ENCODE measurements around the gene STXBP1. TPM values are rescaled to one million over a fixed set of nuclear protein-coding genes. Genes with fewer than 3 reads are reported as not detected.

Gene STXBP1
- total RNA-seq, 1 experiment from 2014 or later = 40.4 TPM

DNA sequence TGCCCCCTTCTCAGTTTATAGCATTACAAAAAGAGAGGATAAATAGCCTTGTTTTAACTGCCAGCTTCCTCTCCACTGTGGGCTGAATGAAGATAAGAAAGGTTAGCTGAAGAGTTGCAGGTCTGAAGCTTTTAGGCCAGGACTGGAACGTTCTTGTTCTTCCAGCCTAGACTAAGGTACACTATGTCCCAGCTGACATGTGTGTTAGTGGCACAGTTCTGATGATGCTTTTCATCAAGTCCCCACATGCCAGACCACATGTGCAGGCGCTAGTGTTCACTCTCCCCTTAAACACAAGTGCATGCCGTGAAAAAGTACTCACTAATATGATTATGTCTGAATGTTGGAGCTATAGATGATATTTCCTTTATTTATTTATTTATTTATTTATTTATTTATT, 40.7 kb downstream of the STXBP1 start:
- DNase-seq (ENCODE audit: low read depth) = no peak

DNA sequence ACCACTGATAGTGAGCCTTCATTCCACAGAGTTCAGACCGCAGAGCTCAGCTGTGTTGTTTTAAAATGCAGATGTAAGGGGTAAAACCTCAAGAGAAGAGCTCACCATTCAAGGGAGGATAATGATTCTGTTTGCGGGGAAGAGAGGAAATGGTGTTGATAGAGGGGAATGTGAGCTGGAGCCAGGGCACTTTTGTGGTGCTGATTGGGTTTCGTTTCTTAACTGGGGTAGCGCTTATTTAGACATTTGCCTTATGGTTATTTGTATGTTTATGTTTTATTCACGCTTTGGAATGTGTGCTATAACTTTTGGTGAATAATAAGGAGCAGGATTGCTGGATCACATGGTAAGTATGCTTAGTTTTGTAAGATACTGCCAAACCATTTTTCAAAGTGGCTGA, 42.5 kb downstream of the STXBP1 start:
- DNase-seq (ENCODE audit: low read depth) = no peak

DNA sequence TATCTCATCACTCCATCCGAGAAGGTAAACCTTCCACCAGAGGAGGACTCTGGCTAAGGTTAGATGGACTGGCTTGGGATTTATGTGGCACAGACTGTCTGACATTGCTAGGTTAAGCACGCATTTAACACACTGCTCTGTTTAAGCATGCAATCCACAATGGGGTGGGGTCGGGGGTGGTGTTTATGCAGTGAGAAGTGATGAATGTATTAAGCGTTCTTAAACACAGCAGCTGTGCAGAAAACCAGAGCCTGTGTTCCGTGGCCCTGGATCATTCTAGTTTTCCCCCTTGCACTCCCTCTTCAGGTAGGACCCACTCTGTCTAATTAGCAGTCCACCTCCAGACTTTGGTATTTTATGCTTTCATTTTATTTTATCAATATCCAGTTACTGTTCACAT, 46.4 kb downstream of the STXBP1 start:
- DNase-seq (ENCODE audit: low read depth) = no peak

DNA sequence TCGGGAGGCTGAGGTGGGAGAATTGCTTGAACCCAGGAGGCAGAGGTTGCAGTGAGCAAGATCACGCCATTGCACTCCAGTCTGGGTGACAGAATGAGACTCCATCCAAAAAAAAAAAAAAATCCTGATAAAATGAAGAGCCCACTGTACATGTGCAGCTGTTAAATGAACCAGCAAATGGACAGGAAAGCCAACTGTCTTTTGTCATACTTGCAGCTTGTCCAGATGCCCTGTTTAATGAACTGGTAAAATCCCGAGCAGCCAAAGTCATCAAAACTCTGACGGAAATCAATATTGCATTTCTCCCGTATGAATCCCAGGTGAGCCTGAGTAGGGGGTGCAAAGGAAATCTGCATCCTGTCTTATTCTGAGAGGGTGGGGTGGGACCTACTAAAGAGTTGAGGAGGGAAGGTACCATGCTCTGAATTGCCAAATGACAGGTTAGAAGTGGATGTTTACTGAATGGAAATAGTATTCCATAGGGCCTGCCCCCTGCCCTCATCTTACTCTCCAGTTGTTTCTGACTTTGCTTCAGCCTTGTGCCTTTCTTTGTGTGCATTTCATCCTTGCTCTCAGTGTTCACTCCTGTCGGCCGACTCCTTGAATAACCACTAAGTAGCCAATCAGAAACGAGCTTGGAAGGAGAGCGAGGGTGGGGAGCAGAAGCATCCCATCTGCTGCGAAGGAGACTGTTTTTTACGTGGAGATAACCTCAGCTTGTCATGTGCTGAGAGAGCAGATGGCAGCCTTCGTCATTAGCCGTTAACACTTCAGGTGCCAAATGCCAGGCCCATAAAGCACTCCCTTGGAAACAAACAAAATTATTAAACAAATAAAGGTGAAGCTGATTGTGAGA, 49.0 kb downstream of the STXBP1 start:
- DNase-seq (ENCODE audit: low read depth) = no peak

DNA sequence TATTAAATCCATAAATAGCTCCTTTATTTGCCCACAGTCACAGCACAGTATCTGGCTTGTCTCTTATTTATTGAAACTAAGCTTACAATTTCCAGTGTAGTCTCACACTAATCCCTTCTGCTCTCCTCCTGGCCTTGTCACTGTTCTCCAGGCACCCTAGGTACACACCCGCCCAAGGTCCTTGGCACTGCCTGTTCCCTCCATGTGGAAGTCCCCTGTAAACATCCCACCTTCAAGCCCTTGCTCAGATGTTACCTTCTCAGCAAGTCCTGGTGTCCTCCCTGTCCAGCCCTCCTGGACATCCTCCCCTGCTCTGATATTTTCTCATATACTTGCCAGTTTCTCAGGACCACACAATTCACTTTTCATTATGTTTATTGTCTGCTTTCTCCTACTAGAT, 50.5 kb downstream of the STXBP1 start:
- DNase-seq (ENCODE audit: low read depth) = no peak

DNA sequence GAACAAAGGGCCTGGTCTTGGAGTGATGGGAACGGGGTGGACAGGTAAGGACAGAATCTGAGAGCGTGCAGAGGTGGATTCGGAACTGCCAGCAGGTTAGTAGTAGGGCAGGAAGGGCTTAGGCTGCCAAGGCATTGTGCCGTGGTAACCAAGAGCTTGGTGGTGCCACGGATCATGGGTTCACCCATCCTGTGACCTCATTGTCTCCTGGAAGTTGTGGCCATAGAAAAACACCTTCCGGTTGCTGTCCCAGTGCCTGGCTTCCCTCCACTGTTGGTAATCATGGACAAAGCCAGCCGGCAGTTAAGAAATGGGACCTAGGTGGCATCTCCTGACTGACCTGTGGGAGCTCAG, 52.2 kb downstream of the STXBP1 start:
- DNase-seq (ENCODE audit: low read depth) = no peak

DNA sequence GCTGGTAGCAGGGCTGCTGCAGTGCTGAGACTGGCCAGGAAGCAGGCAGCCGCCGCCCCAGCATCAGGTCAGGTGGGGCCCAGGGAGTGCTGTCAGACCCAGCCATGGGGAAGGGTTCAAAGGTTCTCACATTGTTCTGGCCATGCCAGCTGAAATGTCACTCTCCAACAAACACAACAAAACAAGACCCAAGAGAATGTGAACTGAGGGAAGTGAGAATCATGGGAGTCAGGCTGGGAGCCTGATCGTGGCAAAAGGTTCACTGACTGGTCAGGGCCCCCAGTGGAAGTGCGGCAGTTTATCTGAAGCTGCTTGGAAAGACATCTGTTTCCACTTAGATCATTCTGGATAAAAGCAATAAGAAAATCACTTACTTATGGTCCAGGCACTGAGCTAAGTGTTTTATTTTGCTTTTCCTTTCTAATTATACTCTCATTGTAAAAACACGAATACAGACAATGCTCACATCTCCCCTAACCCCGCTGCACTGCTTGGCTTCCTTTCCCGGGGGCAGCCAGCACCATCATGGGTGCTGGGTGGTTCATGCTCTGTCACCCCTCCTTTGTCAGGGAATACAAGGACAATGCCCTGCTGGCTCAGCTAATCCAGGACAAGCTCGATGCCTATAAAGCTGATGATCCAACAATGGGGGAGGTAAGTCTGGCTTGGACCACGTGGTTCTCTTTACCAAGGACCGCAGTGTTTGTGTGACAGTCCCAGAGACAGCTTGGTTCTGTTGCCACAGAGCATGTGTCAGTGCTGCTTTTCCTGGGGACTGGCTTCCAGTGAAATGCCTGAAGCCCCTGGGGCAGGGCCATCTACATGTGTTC, 52.8 kb downstream of the STXBP1 start:
- DNase-seq (ENCODE audit: low read depth) = no peak

DNA sequence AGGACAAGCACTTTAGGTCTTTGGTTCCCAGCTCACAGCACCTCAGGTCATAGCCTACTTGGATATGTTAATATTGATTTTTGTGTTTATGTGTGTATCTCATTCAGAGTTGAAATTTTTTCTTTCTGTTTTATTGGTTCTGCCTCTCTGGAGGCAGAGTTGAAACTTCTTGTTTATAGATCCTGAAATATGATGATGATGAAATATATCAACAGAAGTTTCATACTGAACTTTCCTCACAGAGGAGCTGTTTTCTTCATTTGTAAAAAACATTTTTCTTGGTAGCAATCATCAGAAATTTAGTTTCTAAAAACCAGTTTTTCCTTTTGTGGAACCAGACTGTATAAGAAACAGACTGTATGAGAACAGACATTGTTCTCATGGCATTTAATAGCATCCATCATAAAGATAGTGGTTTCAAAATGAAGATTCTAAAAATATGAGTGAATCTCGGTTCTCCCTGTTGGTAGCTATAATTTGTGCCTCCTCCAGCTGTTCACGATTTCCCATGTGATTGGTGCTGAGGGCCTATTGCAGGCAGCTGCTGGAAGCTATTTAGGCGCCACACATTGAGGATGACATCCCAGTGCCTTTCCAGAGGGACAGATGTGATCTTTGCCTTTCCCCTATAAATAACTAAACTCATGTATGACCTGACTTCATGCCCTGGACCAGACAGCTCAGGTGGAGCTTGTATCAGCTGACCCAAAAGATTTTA, 55.2 kb downstream of the STXBP1 start:
- peak; percentile 11 for DNase-seq (ENCODE audit: low read depth)

DNA sequence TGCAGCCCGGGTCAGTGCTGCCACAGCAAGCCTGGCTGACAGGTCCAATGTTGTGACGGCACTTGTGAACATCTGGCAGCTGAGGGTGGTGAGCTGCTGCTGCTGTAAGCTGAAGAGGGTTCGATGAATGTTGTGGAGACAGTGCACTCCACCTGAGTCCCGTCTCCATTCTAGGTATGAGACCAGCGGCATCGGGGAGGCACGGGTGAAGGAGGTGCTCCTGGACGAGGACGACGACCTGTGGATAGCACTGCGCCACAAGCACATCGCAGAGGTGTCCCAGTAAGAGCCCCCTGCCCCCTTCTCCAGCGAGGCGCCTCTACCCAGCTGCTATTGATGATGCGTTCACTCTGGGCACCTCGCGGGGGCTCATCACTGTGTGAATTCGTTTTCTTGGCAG, 55.8 kb downstream of the STXBP1 start:
- no peak for DNase-seq (ENCODE audit: low read depth)

DNA sequence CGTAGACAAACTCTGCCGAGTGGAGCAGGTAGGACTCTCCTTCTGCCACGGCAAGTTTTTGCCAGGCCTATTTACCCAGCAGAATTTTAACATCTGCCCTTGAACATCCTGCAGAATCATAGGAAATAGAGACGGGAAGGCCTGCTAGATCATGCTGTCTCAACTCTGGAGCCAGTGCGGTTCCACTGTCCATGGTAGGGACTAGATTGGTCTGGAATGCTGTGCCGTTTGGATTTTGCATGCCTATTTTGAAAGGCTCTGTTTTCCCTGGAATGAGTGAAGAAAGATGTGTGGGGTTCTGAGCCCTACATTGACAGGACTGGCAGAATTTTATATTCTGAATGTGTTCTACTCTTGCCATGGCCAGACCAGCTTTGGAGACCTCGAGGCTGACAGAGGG, 61.2 kb downstream of the STXBP1 start:
- DNase-seq (ENCODE audit: low read depth) = no peak

DNA sequence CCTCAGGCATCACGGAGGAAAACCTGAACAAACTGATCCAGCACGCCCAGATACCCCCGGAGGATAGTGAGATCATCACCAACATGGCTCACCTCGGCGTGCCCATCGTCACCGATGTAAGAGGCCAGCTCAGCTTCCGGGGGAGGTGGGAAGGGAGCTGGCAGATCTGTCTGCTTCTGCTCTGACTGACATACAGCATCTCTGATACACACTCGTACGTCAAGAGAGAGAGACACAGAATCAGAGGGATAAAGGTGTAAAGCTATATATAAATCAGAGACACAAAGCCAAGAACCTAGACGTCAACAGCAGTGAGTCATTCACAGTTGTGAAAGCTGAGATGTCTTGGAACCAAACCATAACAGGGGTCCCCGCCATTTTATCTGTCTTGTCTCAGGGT, 64.6 kb downstream of the STXBP1 start:
- DNase-seq (ENCODE audit: low read depth) = no peak

DNA sequence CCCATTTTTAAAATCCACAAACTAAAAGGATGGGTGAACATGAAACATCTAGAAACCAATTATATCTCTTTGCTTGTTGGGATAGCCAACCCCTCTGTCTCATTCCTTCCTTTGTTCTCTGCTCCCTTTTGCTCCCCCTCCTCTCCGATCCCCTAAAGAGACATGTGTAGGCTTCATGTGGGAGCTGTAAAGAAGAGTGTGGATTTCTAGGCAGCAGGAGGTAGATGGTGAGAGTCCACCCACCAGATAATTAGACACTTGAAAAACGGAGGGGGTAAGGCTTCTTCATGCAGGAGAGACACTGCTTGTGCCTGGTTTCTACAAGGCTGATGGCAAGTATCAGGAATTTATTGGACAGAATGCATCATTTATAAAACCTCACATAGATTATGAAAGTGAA, 67.4 kb downstream of the STXBP1 start:
- DNase-seq (ENCODE audit: low read depth) = no peak

DNA sequence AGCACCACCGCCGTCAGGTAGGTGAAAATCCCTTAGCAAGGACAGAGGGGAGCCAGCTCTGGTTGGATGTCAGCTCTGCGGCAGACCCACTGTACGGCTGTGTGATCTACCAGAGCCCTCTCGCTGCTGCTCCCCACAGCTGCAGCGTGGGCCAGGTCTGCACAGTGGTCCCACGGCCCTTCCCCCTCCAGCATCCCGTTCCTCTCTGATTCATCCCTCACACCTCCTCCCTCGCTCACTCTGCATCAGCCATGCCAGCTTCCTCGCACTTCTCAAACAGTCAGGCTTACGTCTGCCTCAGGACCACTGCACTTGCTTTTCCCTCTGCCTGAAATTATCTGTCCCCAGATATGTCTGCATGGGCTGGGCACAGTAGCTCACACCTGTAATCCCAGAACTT, 68.1 kb downstream of the STXBP1 start:
- DNase-seq (ENCODE audit: low read depth) = no peak

DNA sequence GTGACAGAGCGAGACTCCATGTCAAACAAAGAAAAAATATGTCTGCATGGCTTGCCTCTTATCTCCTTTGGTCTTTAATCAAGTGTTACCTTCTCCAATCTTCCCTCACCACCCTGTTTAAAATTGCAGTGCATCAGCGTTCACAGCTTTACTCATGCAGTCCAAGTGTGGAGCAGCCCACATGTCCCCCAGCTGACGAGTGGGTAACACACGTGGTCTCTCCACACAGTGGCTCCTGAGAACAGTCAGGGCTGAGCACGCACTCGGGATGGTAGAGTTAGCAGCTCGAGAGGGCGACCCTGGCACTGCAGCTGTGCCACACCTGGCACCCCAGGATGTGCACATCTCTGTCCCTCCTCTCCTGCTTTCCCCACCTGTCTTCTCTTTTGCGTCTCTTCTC, 68.8 kb downstream of the STXBP1 start:
- DNase-seq (ENCODE audit: low read depth) = no peak

DNA sequence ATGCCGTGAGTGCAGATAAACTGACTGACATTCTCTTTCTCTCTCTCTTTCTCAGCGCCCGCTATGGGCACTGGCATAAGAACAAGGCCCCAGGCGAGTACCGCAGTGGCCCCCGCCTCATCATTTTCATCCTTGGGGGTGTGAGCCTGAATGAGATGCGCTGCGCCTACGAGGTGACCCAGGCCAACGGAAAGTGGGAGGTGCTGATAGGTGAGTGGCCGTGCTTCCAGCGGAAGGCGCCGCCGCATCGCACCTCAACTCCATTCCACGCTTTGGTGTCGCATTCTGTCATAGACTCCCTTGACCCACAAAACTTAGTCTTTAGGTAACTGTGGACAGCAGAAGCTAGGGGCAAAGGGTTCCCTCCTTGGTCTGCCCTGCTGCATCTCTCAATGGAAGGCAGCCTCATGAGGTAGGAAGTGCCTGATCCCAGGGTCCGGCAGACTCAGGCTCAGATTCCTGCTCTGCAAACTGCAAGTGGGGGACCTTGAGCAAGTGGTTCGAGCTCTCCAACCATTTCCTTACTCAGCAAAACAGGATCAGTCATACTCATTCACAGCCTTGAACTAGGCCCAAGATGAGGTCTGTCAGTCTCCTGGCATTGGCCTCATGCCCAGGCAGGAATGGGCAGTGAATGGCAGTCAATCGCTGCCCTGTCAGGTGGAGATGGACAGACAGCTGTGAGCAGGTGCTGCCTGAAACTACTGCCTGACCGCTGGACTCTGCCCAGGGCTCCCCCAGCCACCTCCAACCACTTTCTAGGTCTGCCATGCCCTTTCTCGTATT, 70.5 kb downstream of the STXBP1 start:
- no peak for DNase-seq (ENCODE audit: low read depth)

DNA sequence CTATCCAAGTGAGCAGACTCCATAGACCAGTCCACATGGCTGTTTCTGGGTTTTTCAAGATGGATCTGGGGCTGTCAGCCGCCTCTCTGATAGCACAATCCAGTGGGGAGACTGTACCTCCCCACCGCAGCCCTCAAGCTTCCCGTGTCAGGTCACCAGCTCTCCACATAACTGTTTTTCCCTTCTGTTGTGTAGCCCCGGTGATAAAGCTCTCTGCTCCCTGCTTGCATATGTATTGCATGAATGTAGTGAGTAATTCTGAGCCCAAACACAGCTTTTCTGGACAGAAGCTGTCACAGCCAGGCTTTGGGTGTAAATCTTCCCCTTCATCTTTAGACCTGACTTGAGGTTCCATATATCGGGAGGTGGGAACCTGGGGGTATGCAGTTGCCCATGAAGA, 71.6 kb downstream of the STXBP1 start:
- DNase-seq (ENCODE audit: low read depth) = peak; percentile 57

DNA sequence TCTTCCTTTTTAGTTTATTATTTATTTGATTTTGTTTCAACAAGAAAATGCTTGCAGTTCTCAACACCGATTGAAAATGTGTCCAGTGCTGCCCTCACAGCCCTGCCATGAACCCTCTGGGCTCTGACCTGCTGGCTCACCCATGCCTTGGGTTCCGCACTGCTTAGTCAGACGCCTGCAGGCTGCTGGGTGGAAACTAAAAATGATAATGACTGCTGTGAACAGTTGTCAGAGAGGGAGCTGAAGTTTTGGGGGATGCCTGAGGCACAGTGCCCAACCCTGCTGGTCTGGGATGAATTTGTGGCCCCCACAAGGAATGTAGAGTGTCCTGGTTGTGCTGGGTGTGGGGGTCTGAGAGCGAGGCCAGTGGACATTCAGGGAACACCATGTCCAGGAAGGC, 72.5 kb downstream of the STXBP1 start:
- DNase-seq (ENCODE audit: low read depth) = peak; percentile 80

DNA sequence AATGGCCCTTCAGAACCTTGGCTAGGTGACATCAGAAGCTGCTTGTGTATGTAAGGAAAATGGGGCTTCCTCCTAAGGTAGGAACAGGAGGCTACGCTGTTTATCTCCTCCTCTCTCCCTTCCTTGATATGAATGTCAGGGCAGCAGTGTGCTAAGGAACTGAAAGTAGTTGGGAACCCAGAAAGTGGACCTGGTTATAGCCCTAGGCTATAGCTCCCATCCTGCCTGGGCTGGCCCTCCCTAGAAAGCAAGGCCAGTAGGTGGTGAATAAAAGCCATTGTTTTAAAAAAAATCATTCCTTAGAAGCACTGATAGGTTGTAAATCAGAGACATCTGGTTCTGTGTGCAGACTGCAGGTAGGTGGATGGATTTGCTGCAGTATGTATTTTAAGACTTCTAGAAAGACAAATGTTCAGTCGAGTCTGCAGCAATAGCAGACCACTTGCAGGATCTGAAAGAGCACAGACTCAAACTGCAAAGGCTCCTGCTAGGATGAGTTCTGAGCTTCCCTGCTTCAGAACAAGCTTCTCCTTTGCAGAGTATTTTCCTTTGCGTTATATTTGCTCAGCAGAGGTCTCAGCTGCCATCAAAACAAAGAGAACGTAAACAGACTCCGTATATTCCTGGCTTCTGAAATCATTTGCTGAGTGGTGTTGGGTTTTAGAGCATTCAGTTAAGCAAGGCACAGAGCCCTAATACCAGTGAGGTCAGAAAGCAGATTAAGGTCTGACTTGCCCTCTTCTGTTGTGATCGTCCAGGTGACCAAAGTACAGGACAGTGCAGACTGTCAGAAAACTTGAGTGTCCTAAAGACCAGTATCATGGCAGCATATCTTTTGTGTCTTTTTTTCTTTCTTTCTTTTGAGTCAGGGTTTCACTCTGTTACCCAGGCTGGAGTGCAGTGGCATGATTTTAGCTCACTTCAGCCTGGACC, 74.7 kb downstream of the STXBP1 start:
- no peak for DNase-seq (ENCODE audit: low read depth)

DNA sequence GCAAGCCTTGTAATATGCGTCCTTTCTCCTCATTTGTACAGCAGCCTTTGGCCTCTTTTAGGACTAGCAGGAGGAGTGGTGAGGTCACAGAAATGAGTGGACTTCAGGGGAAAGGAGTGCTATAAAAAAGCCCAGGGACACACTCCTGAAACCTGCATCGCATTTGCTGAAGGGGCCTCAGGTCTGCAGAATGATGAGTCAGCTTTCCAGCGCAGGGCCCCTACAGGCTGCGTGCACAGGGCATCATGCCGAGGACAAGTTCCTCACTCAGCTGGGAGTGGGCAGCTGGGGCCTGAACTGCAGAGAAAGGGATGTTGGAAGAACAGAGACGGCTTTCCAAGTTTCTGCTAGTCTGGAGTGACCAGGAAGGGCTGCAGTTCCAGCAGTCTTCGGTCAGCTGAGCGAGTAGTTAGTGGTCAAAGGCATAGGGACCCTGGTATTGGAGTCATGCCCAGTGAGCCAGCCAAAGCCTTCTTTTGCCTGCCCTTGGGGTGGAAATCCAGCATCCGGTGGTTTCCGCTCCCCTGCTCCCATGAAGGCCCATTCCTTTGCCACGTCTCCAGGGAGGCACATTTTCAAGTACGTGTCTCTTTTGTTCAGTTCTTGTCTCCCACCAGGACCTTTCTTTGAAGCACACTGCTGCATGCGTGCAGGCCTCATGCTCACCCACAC, 77.4 kb downstream of the STXBP1 start:
- DNase-seq (ENCODE audit: low read depth) = no peak

DNA sequence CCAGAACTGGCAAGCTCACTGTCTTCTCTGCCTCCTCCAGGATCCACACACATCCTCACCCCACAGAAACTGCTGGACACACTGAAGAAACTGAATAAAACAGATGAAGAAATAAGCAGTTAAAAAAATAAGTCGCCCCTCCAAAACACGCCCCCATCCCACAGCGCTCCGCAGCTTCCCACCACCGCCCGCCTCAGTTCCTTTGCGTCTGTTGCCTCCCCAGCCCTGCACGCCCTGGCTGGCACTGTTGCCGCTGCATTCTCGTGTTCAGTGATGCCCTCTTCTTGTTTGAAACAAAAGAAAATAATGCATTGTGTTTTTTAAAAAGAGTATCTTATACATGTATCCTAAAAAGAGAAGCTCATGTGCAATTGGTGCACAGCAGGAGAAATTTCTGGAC, 78.7 kb downstream of the STXBP1 start:
- no peak for DNase-seq (ENCODE audit: low read depth)

All from LHCN-M2 (cell line).